GM12874 (cell line): ENCODE data around the gene MEG3.

ENCODE experiments used
- TF ChIP-seq, protein P1 (sequence below): IDR thresholded peaks from 2 replicates; pipeline ENCODE4 v1.5.1; 2011; ENCODE audit warnings: low read depth, mild to moderate bottlenecking, control low read depth, low read length, moderate library complexity; ENCODE audit not compliant: insufficient read depth

MEG3 gene

DNA sequence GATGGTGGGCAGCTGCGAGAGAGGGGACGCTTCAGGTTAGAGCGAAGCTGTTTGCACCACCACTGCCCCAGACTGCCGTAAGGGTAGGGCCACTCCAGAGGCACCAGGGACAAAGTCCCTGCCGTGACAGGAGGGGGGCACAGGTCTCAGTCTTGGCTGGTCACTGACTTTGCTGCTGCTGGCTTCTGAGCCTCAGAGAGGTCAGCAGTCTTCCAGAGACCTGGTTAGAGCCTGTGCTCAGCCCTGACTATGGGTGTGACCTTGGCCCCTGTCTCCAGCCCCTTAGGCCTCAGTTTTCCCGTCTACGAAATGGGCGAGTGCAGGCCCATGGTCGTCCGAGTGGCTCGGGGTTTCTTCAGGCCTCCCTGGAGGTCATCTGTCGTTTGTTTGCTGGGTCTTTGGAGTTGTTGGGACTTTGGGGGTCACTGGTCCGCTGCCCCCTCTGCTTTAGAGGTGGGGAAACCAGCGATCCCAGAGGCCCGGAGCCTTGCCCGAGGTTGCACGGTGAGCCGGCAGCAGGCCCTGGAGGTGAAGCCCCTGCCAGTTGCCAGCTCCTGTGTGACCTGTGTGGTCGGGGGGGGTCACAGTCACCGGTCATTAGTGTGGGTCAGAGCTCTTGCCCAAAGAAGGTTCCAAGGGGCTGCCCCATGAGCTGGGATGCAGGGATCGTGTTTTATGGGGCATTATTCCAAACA is 15.3 kb downstream of the MEG3 start:
- TF ChIP-seq, protein P1, sequence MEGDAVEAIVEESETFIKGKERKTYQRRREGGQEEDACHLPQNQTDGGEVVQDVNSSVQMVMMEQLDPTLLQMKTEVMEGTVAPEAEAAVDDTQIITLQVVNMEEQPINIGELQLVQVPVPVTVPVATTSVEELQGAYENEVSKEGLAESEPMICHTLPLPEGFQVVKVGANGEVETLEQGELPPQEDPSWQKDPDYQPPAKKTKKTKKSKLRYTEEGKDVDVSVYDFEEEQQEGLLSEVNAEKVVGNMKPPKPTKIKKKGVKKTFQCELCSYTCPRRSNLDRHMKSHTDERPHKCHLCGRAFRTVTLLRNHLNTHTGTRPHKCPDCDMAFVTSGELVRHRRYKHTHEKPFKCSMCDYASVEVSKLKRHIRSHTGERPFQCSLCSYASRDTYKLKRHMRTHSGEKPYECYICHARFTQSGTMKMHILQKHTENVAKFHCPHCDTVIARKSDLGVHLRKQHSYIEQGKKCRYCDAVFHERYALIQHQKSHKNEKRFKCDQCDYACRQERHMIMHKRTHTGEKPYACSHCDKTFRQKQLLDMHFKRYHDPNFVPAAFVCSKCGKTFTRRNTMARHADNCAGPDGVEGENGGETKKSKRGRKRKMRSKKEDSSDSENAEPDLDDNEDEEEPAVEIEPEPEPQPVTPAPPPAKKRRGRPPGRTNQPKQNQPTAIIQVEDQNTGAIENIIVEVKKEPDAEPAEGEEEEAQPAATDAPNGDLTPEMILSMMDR, result no peak

DNA sequence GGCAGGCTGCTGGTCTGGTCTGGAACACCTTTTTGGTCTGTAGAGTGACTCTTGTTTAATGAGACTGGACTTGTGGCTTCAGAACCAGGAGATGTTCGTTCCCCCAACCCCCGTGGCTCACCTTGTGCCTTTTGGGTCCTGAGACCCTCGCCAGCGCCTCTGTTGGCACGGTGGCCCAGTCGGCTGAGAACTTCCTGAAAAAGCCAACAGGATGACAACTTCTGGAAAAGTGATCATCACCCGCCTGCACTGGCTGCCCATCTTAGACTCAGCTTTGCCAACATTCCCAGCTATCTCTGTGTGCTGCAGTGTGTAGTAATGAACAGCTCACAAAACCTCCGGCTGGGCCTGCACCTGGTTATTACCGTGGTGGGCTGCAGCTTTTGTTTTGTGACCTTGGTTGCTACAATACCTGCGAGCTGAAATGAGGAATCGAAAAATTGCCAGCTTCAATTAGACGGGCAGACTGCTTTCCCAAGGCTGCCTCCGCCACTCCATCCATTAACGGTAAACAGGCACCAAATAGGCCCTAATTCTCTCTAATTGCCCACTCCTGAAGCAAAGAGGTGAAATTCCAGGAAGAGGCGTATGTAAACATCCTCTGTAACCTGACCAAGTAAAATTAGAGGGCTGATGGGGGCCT is 16.0 kb downstream of the MEG3 start:
- TF ChIP-seq, protein P1, result no peak

DNA sequence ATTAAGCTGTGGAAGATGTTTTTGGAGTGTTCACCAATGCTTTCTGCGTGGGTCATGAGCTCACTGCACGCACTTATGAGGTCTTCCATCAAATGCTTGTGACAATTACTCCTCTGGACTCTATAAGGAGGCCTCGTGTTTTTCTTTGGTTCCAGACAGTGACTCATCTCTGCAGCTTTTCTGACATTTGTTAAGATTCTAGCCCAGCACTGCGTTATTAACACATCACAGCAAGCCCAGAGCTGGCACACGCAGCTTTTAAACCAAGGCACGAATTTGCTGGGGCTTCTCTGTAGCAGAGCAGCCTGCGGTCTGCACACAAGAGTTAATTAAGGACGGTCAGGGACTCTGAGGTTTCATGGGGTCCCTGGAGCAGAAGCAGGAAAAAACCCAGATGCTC is 16.9 kb downstream of the MEG3 start:
- TF ChIP-seq, protein P1, result no peak

- TF ChIP-seq, protein P1, result no peak
Observed at GRCh38 chr14:100844082-100844408, 18.1 kb downstream of the MEG3 start.

- TF ChIP-seq, protein P1, result no peak
Observed at GRCh38 chr14:100844421-100844820, 18.5 kb downstream of the MEG3 start.

GRCh38 chr14:100844846-100845245 is 18.9 kb downstream of the MEG3 start:
- TF ChIP-seq, protein P1, result no peak

DNA sequence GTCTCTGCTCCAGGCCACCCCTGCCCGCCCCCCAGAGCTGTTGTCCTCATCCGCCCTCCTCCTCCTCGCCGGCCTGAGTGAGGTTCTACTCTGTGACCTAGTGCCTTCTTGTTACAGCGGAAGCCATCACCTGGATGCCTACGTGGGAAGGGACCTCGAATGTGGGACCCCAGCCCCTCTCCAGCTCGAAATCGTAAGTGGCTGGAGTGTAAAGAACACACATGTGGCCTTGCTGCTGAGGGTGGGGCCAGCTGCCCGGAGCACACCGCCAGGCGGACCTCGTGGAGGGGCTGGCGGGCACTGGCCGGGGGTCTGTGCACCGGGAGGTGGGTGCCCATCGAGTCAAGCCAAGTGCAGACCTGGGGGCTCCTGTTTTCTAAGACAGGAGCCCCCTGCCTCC is 19.4 kb downstream of the MEG3 start:
- TF ChIP-seq, protein P1, result no peak
